HepG2 (cell line): ENCODE measurements around the gene KCTD13. TPM values are rescaled to one million over a fixed set of nuclear protein-coding genes. Genes with fewer than 3 reads are reported as not detected.

Experiments
- ATAC-seq: fragments of 200-7000 bp; cut with Tn5 transposase; 3 replicates; pipeline ENCODE4 v1.9.1; 2020; ENCODE audit warnings: mild to moderate bottlenecking, moderate library complexity
- BruUV-seq: library from RNA; stranded (reverse); fragments of 400-500 nt; replicated peaks from 2 replicates; lab custom pipeline; 2021; lab: Mats Ljungman, UMichigan
- CTCF ChIA-PET: fragments of 300-600 bp; formaldehyde crosslinking; extraction: SDS; loops from one replicate; lab custom pipeline; 2021; ENCODE audit warnings: low total read pairs, inconsistent platforms, low intra/inter-chr PET ratio; lab: Yijun Ruan, JAX
- POLR2A ChIA-PET: fragments of 350-600 bp; sonication (Branson Sonifier 250); formaldehyde crosslinking; loops from one replicate; lab custom pipeline; 2020; ENCODE audit warnings: antibody characterized with exemption, inconsistent platforms; lab: Yijun Ruan, JAX
- DNase-seq: peaks from one replicate; pipeline ENCODE4 v3.0.0-alpha.2; 2015; ENCODE audit warnings: low spot score
- FAIRE-seq: peaks from 3 replicates; lab custom pipeline; 2011; peaks lifted over from hg19 to GRCh38; lab: Jason Lieb, UNC
- H2AFZ ChIP-seq: one replicate; pipeline ENCODE4 v1.6.1; 2011; ENCODE audit warnings: low read length, inconsistent platforms
- H3K27ac ChIP-seq: fragments of 300-600 bp; 3 replicates; pipeline ENCODE4 v1.8.0; 2011; ENCODE audit warnings: mixed run types, mild to moderate bottlenecking, mixed read lengths, low read length, inconsistent platforms; ENCODE audit not compliant: insufficient read depth; ENCODE audit errors: extremely low read length
- H3K27me3 ChIP-seq, 2 experiments: fragments of 200-600 bp in 1 of 2; 2 replicates in 1 of 2; 3 replicates in 1 of 2; pipeline versions ENCODE4 v1.6.0 to v1.8.0; 2011; ENCODE audit warnings: low read length in 2 of 2, mild to moderate bottlenecking in 2 of 2, moderate library complexity in 2 of 2, inconsistent platforms in 1 of 2; ENCODE audit not compliant: insufficient read depth in 2 of 2, control insufficient read depth in 1 of 2
- H3K36me3 ChIP-seq, 2 experiments: fragments of 200-600 bp in 1 of 2; replicated peaks in 1 of 2; 2 replicates in 1 of 2; 3 replicates in 1 of 2; pipeline versions ENCODE4 v1.5.1 to v1.8.0; 2011; ENCODE audit warnings: low read length in 2 of 2, inconsistent platforms in 1 of 2; ENCODE audit not compliant: insufficient read depth in 2 of 2, control insufficient read depth in 1 of 2
- H3K4me1 ChIP-seq: 2 replicates; pipeline ENCODE4 v1.5.1; 2012; ENCODE audit warnings: low read length, inconsistent platforms; ENCODE audit not compliant: insufficient read depth
- H3K4me2 ChIP-seq: 2 replicates; pipeline ENCODE4 v1.6.0; 2011; ENCODE audit warnings: low read depth, low read length, inconsistent platforms
- H3K4me3 ChIP-seq, 3 experiments: fragments of 200-600 bp in 1 of 3; sonication (generic), shearing (Covaris generic) in 1 of 3; replicated peaks in 1 of 3; 2 replicates each; pipeline ENCODE4 v1.5.1; 2011 to 2016; ENCODE audit warnings: low read length in 3 of 3, inconsistent platforms in 2 of 3, low read depth in 2 of 3, mild to moderate bottlenecking in 2 of 3, control low read depth in 1 of 3, mixed read lengths in 1 of 3; ENCODE audit not compliant: insufficient read depth in 1 of 3
- H3K79me2 ChIP-seq: one replicate; pipeline ENCODE4 v1.6.1; 2011; ENCODE audit warnings: low read length, inconsistent platforms; ENCODE audit not compliant: insufficient read depth
- H3K9ac ChIP-seq: 2 replicates; pipeline ENCODE4 v1.6.0; 2011; ENCODE audit warnings: mild to moderate bottlenecking, low read depth, low read length, inconsistent platforms; ENCODE audit not compliant: insufficient read depth
- H3K9me3 ChIP-seq: 2 replicates; pipeline ENCODE4 v1.5.1; 2012; ENCODE audit warnings: mild to moderate bottlenecking, low read length
- H4K20me1 ChIP-seq: 2 replicates; pipeline ENCODE4 v1.6.0; 2011; ENCODE audit warnings: inconsistent platforms, mild to moderate bottlenecking, low read length, moderate library complexity; ENCODE audit not compliant: insufficient read depth
- DNMT1 ChIP-seq: sonication (generic); formaldehyde crosslinking; IDR thresholded peaks from 2 replicates; pipeline ENCODE4 v1.5.1; 2020; ENCODE audit warnings: mild to moderate bottlenecking, missing genetic modification reagents
- EED ChIP-seq: sonication (generic); formaldehyde crosslinking; IDR thresholded peaks from 2 replicates; pipeline ENCODE4 v1.5.0; 2020; ENCODE audit warnings: mild to moderate bottlenecking, missing genetic modification reagents
- KMT2B ChIP-seq: IDR thresholded peaks from 2 replicates; pipeline ENCODE4 v1.6.1; 2016; ENCODE audit warnings: missing genetic modification reagents, missing compliant biosample characterization
- NFIC ChIP-seq: IDR thresholded peaks from 2 replicates; pipeline ENCODE4 v1.6.1; 2012; ENCODE audit warnings: mild to moderate bottlenecking, low read length, inconsistent platforms
- SNAPC2 ChIP-seq: sonication (generic); formaldehyde crosslinking; IDR thresholded peaks from 2 replicates; pipeline ENCODE4 v1.8.1; 2022; ENCODE audit warnings: mild to moderate bottlenecking, missing genetic modification reagents
- ZFAT ChIP-seq: sonication (generic); formaldehyde crosslinking; conservative IDR thresholded peaks from 2 replicates; pipeline ENCODE4 v1.8.1; 2023; ENCODE audit warnings: missing genetic modification reagents, inconsistent platforms
- ZFP36L1 ChIP-seq: sonication (generic); formaldehyde crosslinking; IDR thresholded peaks from 2 replicates; pipeline ENCODE4 v1.8.0; 2022; ENCODE audit warnings: mild to moderate bottlenecking, missing genetic modification reagents, moderate library complexity
- ZNF296 ChIP-seq: sonication (generic); formaldehyde crosslinking; conservative IDR thresholded peaks from 2 replicates; pipeline ENCODE4 v1.5.0; 2020; ENCODE audit warnings: mild to moderate bottlenecking, missing genetic modification reagents
- ZNF572 ChIP-seq: sonication (generic); formaldehyde crosslinking; IDR thresholded peaks from 2 replicates; pipeline ENCODE4 v1.5.1; 2020; ENCODE audit warnings: mild to moderate bottlenecking, missing genetic modification reagents
- ZNF782 ChIP-seq: sonication (generic); formaldehyde crosslinking; IDR thresholded peaks from 2 replicates; pipeline ENCODE4 v1.4.0; 2020; ENCODE audit warnings: missing genetic modification reagents, mild to moderate bottlenecking, borderline replicate concordance
- WGBS: methylation state at CpG from one replicate; pipeline ENCODE4 v1.1.6; 2017; ENCODE audit warnings: low lambda C conversion rate; 5-methylcytosine and 5-hydroxymethylcytosine counted together
- in situ Hi-C: cut with HindIII; loops from 2 replicates; pipeline ENCODE4 v1.10.0; 2017; ENCODE audit warnings: low pct_unique_long_range_greater_than_20kb; ENCODE audit not compliant: extremely low pct_ligation_motif_present
- intact Hi-C: fragments of 100-400 bp; cut with micrococcal nuclease; formaldehyde crosslinking; loops from one replicate; pipeline ENCODE4 v1.10.0; 2022; ENCODE audit not compliant: unreplicated experiment
- polyA plus RNA-seq, 8 experiments: library from polyadenylated mRNA; depleted of rRNA in 3 of 8; stranded (reverse) in 7 of 8; unstranded in 1 of 8; fragments of >200 nt; fragmentation: Illumina TruSeq in 4 of 8; extraction: Trizol in 4 of 8; gene quantifications; 2 replicates each; pipeline versions ENCODE4 v1.2.1 to v1.2.3, GENCODE V29; 2011 to 2016; ENCODE audit warnings: low read depth in 4 of 8, missing spikeins in 1 of 8, mixed read lengths in 1 of 8; ENCODE audit not compliant: insufficient read depth in 1 of 8
- total RNA-seq, 5 experiments: library from RNA; depleted of rRNA; stranded (reverse); fragments of >200 nt; fragmentation: Illumina TruSeq; extraction: Trizol; gene quantifications; 2 replicates each; pipeline ENCODE4 v1.2.3, GENCODE V29; 2016; ENCODE audit warnings: low read depth in 1 of 5

Gene KCTD13
- total and polyA plus RNA-seq, 2 of the 13 experiments (the other 11 are each of a cell fraction or from before 2014, with no cell fraction given): 6.3 to 14.7 TPM

DNA sequence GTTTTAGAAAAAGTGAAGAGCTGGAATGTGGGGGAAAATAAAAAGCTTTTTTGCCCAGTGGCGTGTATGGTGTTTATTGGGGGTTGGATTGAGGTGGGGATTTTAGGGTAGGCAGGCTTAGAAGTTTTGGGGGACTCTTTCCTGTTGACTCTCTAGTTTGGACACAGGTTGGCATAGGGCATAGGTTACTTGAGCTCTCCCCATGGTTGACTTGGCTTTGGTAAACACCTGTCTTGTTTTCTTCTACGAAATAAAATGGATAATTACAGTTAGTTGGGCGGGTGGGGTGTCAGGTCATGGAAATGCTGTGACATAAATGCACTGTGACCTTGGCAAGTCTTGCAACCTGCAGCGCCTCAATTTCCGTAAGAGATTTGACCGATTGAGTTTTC lies 47.0 kb upstream of the KCTD13 start:
- intact Hi-C loops: loop anchor here (1.0 kb wide), 2 partner anchors 30 to 47 kb away; partner anchors contain the start of gene KCTD13
- no peaks in the 10 kb centered on the region for H3K9me3 ChIP-seq
- BruUV-seq: no TSS peak
- in situ Hi-C loops: no loop called here
- peaks cover 19 to 27% of the 10 kb centered on the region in 2 experiments for H3K36me3 ChIP-seq
- FAIRE-seq (no peak), ATAC-seq (no peak), DNase-seq (no peak)
- WGBS: 93% methylated on average over 6 of the region's 6 CpGs
- H2AFZ ChIP-seq: no peak overlapping the region
- peaks cover 38% of the 10 kb centered on the region for H3K79me2 ChIP-seq
- H3K4me1 ChIP-seq: peaks cover 30% of the 10 kb centered on the region
- peak overlapping the region; percentile 72 for H3K27ac ChIP-seq
- peaks cover 23% of the 10 kb centered on the region for H4K20me1 ChIP-seq
- TF ChIP-seq ZNF782 (CRISPR knock-in tag): 0 out of 2 replicates have a peak, but pooled peaks have one; percentile 48
- TF ChIP-seq NFIC: peak; percentile 22; the same call in 1 of the 2 replicates
- 0 out of 2 replicates have a peak, but pooled peaks have one; percentile 82 for TF ChIP-seq ZNF572 (CRISPR knock-in tag)
- TF ChIP-seq EED (CRISPR knock-in tag): 0 out of 2 replicates have a peak, but pooled peaks have one; percentile 23
- 0 out of 2 replicates have a peak, but pooled peaks have one; percentile 2 for TF ChIP-seq ZFP36L1 (CRISPR knock-in tag)
- 0 out of 2 replicates have a peak, but pooled peaks have one; percentile 35 for TF ChIP-seq ZNF296 (CRISPR knock-in tag)
- TF ChIP-seq SNAPC2 (CRISPR knock-in tag): no peak
- TF ChIP-seq ZFAT (CRISPR knock-in tag): 0 out of 2 replicates have a peak, but pooled peaks have one; percentile 13
- TF ChIP-seq DNMT1 (CRISPR knock-in tag): 0 out of 2 replicates have a peak, but pooled peaks have one; percentile 41
- TF ChIP-seq KMT2B: no peak
- H3K4me3 ChIP-seq: no peak overlapping the region
- 0 out of 2 replicates have a peak overlapping the region, but pooled peaks have one; percentile 1 for H3K9ac ChIP-seq
- H3K27me3 ChIP-seq: no peaks in the 10 kb centered on the region; a peak in 1 of 5 replicates
- ChIA-PET POLR2A (interaction anchor here (0.6 to 4.7 kb wide), 33 partner anchors 8 to 293 kb away, joined by 3 to 47 read pairs (median 4); partner anchors contain the start of genes ALDOA, ASPHD1, HIRIP3 and INO80E), CTCF (no interaction called here)
- H3K4me2 ChIP-seq: no peak overlapping the region
